Neutrophil (primary cell): Measurements from ENCODE around the gene CCDC81.

Source experiments
- H3K27ac ChIP-seq: fragments of 200-600 bp; sonication (generic); 2 replicates; pipeline ENCODE4 v1.5.1; 2016; ENCODE audit warnings: mild to moderate bottlenecking, moderate library complexity
- H3K27me3 ChIP-seq: fragments of 200-600 bp; sonication (generic); 2 replicates; pipeline ENCODE4 v1.6.0; 2016; ENCODE audit warnings: mild to moderate bottlenecking
- H3K36me3 ChIP-seq: fragments of 200-600 bp; sonication (generic); 2 replicates; pipeline ENCODE4 v1.5.1; 2017
- H3K4me1 ChIP-seq, 2 experiments: fragments of 200-600 bp in 1 of 2; sonication (generic) in 1 of 2; 1 replicate in 1 of 2; 2 replicates in 1 of 2; pipeline versions ENCODE4 v1.5.1 to v1.6.1; 2013 to 2016; ENCODE audit warnings: low read depth in 1 of 2, low read length in 1 of 2, mild to moderate bottlenecking in 1 of 2, moderate library complexity in 1 of 2; ENCODE audit not compliant: control insufficient read depth in 1 of 2, insufficient read depth in 1 of 2
- H3K4me3 ChIP-seq, 2 experiments: fragments of 200-600 bp in 1 of 2; sonication (generic) in 1 of 2; 1 replicate in 1 of 2; 2 replicates in 1 of 2; pipeline ENCODE4 v1.5.1; 2013 to 2016; ENCODE audit warnings: low read depth in 1 of 2, low read length in 1 of 2, mild to moderate bottlenecking in 1 of 2, moderate library complexity in 1 of 2
- H3K9me3 ChIP-seq: fragments of 200-600 bp; sonication (generic); 2 replicates; pipeline ENCODE4 v1.5.1; 2016
- CTCF ChIP-seq: fragments of 200-600 bp; sonication (generic); IDR thresholded peaks from 2 replicates; pipeline ENCODE4 v1.5.1; 2016; ENCODE audit warnings: antibody characterized with exemption

The CCDC81 gene

DNA sequence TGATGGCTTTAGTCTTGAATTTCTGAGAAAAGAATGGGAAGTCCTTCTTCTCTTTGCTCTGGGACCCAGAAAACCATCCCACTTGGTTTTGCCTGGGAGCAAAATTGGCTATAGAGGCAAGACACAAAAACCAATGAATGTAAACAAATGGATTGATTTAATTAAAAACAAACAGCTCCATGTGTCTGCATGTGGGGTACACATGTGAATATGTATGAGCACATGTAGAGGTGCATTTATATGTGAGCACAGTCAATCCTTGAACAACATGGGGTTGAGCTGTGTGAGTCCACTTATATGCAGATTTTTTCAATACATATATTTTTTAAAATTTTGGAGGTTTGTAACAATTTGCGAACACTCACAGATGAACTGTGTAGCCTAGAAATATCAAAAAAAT lies 87.2 kb downstream of the CCDC81 start:
- no peak for TF ChIP-seq CTCF
- Histone ChIP-seq H3K27ac (no peak overlapping the region), H3K4me3 (no peak overlapping the region), H3K4me1 (no peaks in the 10 kb centered on the region), H3K36me3 (no peaks in the 10 kb centered on the region), H3K27me3 (no peaks in the 10 kb centered on the region), H3K9me3 (no peaks in the 10 kb centered on the region)

GRCh38 chr11:86463120-86463519 lies 88.4 kb downstream of the CCDC81 start:
- Histone ChIP-seq H3K27ac (no peak overlapping the region), H3K4me1 (no peaks in the 10 kb centered on the region), H3K9me3 (no peaks in the 10 kb centered on the region), H3K27me3 (no peaks in the 10 kb centered on the region), H3K36me3 (no peaks in the 10 kb centered on the region), H3K4me3 (no peak overlapping the region)
- no peak for TF ChIP-seq CTCF

GRCh38 chr11:86463955-86464354 lies 89.3 kb downstream of the CCDC81 start:
- no peaks in the 10 kb centered on the region for H3K4me1 ChIP-seq
- no peak for TF ChIP-seq CTCF
- H3K27ac ChIP-seq = no peak overlapping the region
- H3K4me3 ChIP-seq = no peak overlapping the region
- H3K9me3 ChIP-seq = no peaks in the 10 kb centered on the region
- no peaks in the 10 kb centered on the region for H3K36me3 ChIP-seq
- H3K27me3 ChIP-seq = no peaks in the 10 kb centered on the region

GRCh38 chr11:86464509-86465221 lies 90.0 kb downstream of the CCDC81 start:
- H3K27ac ChIP-seq = no peak overlapping the region
- no peak for TF ChIP-seq CTCF
- no peaks in the 10 kb centered on the region for H3K36me3 ChIP-seq
- no peak overlapping the region for H3K4me3 ChIP-seq
- H3K27me3 ChIP-seq = no peaks in the 10 kb centered on the region
- H3K4me1 ChIP-seq = no peaks in the 10 kb centered on the region
- no peaks in the 10 kb centered on the region for H3K9me3 ChIP-seq

- Histone ChIP-seq H3K9me3 (no peaks in the 10 kb centered on the region), H3K27me3 (no peaks in the 10 kb centered on the region)
- no peak for TF ChIP-seq CTCF
Observed at GRCh38 chr11:86468169-86468568, 93.5 kb downstream of the CCDC81 start.

More at GRCh38 chr11:86468169-86468568, 93.5 kb downstream of the CCDC81 start:
- Histone ChIP-seq H3K36me3 (no peaks in the 10 kb centered on the region), H3K27ac (no peak overlapping the region), H3K4me1 (no peaks in the 10 kb centered on the region), H3K4me3 (no peak overlapping the region)
